RPMI8226 (cell line): Measurements from ENCODE around the gene SLC7A14.

Experiments used
- DNase-seq: peaks from one replicate; pipeline ENCODE4 v3.0.0-alpha.2; 2015

The SLC7A14 gene

DNA sequence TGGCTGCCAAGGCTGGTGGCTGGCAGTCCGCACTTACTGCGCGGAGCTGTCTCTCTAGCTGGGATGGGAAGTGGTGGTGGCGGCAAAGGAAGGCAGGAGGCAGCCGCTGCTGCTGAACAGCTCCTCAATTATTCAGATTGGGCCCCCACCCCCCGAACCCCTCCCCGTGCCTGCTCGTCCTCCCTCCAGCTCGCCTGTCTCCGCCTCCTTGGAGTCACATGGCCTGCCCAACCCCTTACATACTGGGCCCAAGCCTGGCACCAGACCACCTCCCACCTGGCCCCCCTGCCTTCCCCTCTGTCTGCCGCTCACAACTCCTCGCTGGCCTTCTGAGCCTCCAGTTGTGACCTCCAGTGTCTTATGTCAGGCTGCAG, at the start of gene SLC7A14:
TSS of gene SLC7A14 (minus strand) at position 139 of the 374 bp plus-strand sequence. CDS start 59,139 bp downstream, outside the sequence.
- DNase-seq = no peak

GRCh38 chr3:170635385-170635735, 49.5 kb upstream of the SLC7A14 start:
- DNase-seq = no peak

- no peak for DNase-seq
Observed at GRCh38 chr3:170634663-170635384, 48.9 kb upstream of the SLC7A14 start.

GRCh38 chr3:170633573-170633972, 47.7 kb upstream of the SLC7A14 start:
- no peak for DNase-seq

GRCh38 chr3:170632780-170633179, 46.9 kb upstream of the SLC7A14 start:
- DNase-seq = peak; percentile 65

GRCh38 chr3:170631755-170632488, 46.0 kb upstream of the SLC7A14 start:
- no peak for DNase-seq

DNA sequence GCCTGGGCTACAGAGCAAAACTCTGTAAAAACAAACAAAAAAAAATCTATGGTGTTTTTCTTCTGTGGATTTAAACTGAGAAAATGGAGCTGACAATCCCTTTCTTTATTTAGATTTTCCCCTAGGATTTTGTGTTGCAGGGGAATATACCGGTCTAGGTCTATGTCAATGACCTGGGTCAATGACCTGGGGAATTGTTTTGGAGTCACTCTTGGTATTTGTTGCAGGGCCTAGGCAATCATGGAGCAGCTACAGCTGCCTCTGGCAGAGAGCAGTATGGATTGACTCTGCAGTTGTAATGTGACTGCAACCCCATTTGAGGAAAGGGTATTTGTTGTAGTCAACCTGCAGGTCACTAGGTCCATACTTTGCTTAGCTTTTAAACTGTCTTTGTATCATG, 37.6 kb upstream of the SLC7A14 start:
- DNase-seq = no peak

DNA sequence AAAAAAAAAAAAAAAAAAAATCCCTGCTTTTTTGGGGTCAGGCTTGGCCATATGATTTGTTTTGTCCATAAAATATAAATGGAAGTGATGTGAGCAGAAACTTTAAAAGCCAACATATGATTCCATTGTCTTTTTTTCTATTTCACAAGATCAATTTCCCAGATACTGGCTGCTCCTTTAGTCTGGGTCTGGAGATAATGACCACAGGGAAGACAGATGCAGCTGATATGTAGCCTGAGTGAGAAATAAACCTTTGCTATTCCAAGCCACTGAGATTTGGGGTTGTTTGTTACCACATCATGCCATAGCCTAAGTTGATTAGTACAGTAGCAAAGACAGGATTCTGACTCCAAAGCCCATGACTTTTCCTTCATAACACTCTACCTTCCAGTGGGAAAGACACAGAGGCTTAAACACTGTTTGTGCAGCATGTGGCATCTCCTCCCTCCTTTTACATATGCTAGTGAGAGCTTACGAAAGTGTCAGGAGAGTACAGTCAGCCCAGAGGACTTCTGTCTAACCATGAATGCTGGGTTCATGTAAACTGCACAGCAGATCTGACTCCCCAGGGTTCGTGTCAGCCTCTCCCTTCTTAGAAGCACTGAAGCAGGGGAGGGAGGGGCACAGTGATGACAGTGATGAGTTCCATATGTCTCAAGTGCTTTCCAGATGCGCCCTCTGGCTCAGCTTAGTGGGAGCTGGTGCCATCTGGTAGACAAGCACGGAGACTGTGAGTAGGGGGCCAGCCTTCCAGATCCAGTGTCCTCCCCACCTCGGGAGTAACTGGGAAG, 36.7 kb upstream of the SLC7A14 start:
- no peak for DNase-seq

GRCh38 chr3:170621256-170621655, 35.4 kb upstream of the SLC7A14 start:
- no peak for DNase-seq

GRCh38 chr3:170614214-170614966, 28.5 kb upstream of the SLC7A14 start:
- DNase-seq = no peak

DNA sequence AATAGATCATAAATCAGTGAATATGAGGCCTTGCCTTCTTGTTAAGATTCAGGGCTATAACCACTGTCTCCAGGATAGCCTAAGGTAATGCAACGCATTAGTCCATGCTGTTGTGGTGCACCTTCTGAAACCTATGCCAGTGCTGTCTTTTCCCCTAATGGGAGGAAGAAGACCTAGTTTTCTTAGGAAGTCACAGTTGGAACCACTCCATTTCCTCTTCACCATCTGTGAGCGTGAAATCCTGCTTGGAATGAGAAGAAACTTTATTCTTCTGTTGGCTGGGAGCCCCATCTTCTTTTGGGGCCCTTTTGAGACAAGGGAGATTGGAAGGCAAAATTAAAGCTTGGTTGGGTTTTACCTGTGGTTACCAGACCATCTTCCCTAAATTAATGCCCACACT, 25.9 kb upstream of the SLC7A14 start:
- DNase-seq = no peak

GRCh38 chr3:170610321-170610884, 24.5 kb upstream of the SLC7A14 start:
- DNase-seq = no peak

DNA sequence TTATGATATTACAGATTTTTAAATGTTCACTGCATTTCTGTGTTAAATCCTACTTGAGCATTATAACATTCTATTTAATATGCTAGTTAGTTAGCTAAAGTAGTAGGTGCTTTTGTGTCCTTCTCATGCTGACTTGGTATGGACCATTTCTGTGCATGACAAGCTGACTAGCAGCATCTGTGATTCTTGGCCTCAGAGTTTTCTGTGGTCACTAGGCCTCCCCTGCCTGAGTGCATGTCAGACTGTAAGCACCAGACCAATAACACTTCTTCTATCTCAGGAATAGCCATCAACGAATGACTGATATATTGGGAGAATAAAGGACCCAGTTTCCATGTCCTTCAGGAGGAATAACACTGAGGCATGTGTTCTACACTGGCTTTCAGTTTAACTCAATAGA, 22.6 kb upstream of the SLC7A14 start:
- DNase-seq = no peak

DNA sequence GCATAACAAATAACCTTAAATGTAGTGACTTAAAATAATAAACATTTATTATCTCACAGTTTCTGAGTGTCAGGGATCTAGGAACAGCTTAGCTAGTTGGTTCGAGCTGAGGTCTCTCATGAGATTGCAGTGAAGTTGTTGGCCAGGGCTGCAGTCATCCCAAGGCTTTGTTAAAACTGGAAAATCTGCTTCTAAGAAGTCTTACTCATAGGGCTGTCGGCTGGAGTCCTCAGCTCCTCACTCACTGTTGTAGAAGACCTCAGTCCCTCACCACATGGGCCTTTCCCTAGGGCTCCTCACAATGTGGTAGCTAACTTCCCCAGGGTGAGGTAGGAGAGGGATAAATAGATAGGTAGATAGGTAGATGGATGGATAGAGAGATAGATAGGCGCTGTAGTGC, 20.8 kb upstream of the SLC7A14 start:
- DNase-seq = no peak

DNA sequence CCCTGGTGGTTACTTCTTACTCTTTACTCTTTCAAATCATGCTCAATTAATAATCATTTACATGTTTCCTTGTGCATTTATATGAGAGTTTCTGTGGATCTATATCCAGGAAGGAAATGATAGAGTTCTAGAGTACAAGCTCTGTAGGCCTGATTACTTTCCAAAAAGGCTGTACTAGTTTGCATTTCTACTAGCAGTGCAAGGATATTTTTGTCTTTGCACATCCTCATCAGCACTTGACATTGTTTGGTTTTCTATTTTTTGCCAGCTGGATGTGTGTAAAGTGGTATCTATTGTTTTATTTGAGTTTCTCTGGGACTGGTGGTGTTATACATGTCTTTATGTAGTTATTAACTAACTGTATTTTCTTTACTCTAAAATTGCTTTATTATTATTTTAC, 19.6 kb upstream of the SLC7A14 start:
- DNase-seq = no peak

DNA sequence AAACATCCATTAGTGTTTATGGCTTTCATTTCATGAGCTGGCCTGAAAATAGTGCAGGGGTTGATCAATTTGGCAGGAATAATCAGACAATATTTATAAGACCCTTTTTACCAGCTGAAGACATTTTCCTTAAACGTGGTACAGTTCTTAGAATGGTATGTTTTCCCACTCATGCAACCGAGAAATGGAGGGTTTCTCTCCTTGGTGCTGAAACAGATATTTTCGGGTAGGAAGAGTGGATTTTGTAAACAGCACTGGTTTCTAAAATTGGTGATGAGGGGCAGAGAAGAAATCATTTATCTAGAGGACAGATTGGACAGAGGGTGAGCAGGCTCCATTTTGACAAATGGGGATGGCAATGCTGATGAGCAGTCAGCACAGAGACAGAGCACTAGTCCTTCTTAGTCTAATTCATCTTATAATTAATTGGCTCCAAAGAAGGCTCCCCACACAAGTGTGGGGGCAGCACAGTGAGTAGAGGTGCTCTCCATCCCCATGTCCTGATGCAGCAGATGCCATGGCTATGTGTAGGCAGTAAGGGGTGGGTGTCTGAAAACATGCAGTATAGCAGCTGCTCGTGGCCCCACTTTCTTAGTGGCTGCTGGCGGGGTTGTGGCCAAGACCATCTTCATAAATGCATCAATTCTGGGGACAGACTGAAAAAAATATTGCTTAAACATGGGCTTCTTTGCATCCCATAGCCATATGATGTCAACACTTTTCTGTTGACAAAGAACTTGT, 18.1 kb upstream of the SLC7A14 start:
- DNase-seq = no peak

GRCh38 chr3:170602556-170602955, 16.7 kb upstream of the SLC7A14 start:
- DNase-seq = no peak

DNA sequence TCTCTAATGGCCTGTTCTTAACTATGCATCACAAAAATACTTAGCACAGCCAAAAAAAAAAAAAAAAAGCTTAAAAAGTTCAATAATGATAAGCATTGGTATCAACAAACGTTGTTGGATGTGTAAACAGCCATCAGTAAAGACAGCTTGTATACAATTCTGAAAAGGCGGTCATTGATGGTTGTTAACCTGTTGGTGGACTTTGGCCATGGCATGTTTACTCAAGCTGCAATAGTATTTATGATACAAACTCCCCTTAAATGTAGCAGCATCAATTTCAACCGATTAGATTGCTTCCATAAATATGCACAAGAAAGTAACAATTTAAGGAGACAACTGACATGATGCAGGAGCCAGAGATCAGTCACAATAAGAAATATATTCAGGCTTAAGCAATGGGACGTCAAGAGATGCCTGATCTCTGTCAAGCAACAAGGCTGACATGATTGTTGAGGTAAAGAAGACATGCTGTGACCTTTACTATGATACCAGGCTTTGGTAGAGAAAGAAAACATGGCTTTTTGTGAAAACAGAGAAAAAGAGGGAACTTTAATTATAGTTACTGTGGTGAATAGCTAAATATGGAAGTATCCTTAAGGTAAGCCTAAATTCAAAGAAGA, 14.2 kb upstream of the SLC7A14 start:
- no peak for DNase-seq

DNA sequence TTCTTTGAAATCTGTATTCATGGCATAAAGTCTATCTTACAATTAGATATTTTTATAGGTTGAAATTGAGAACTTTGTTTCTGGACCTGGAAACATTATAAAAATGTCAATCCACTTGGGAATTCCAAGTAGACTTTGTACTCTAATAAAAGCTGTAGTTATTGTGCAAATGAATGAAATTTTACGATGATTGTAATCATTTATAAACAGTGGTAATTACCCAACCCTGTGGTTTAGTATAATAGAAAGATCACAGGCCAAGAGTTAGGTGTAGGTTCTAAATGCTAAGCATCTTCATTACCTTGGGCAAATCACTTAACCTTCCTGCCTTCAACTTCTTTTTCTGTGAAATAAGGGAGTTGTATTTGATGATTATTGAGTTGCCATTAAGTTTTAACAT, 13.2 kb upstream of the SLC7A14 start:
- DNase-seq = no peak

GRCh38 chr3:170598091-170598502, 12.2 kb upstream of the SLC7A14 start:
- no peak for DNase-seq

DNA sequence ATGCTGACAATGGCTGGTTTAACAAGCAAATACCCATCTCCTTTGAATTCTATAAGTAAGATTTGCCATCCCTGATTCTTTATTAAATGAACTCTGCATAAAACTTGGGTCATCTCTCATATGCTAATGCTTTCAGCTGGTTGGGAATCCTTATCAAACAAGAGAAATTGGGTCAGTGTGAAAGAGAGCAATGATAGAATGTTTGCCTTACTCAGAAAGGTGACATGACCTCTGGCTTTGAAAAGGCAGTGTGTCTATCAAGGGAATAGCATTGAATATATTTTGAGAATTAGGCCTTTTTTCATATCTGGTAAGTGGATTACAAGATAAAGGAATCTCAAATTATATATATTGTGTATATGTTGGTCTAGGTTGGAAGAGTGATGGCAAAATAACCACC, 8.7 kb upstream of the SLC7A14 start:
- DNase-seq = no peak

DNA sequence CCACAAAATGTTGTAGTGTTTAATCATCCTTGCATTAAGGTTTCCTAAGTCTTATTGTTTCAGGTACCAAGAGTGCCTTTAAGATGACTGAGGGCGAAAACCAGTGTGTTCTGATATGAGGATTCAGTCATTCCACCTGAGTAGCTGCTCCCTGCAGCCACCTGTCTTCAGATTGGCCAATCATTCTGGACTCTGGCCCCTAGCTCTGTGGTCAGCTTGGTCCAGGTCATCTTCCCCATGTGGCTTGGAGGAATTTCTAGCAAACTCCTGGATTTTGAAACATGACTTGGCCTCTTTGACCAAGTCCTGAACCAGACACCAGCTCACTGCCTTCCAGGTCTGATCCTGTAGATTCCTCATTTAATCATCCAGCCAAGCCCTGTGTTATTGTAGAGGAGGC, 7.8 kb upstream of the SLC7A14 start:
- no peak for DNase-seq
